Mesothelial cell of epicardium (in vitro differentiated cells): ENCODE data around the gene TXNL1. TPM values are rescaled to one million over a fixed set of nuclear protein-coding genes. Genes with fewer than 3 reads are reported as not detected.

Source experiments
- DNase-seq, 2 experiments: peaks; one replicate each; pipeline ENCODE4 v3.0.0; 2021; ENCODE audit warnings: low spot score in 2 of 2; ENCODE audit not compliant: unreplicated experiment in 2 of 2
- H3K27ac Mint-ChIP-seq: 2 replicates; pipeline ENCODE4 v1.8.0; 2021; ENCODE audit warnings: mixed read lengths
- H3K27me3 Mint-ChIP-seq: 2 replicates; pipeline ENCODE4 v1.8.0; 2021; ENCODE audit warnings: low read depth, mixed read lengths
- H3K36me3 Mint-ChIP-seq: 2 replicates; pipeline ENCODE4 v1.8.0; 2021; ENCODE audit warnings: mixed read lengths
- H3K4me1 Mint-ChIP-seq: 2 replicates; pipeline ENCODE4 v1.8.0; 2021; ENCODE audit warnings: mixed read lengths
- H3K4me3 Mint-ChIP-seq: 2 replicates; pipeline ENCODE4 v1.8.0; 2021; ENCODE audit warnings: mild to moderate bottlenecking, moderate library complexity, mixed read lengths
- H3K9me3 Mint-ChIP-seq: 2 replicates; pipeline ENCODE4 v1.8.0; 2021; ENCODE audit warnings: mixed read lengths
- CTCF ChIP-seq: fragments of 200-600 bp; sonication (generic); IDR thresholded peaks from one replicate; pipeline ENCODE4 v1.5.0; 2021; ENCODE audit warnings: antibody characterized with exemption; ENCODE audit not compliant: unreplicated experiment
- total RNA-seq: library from RNA; stranded (reverse); gene quantifications from 3 replicates; pipeline ENCODE4 v1.2.1, GENCODE V29; 2021

TXNL1 gene
- total RNA-seq, 1 donor from 2014 or later, result 76.9 TPM

GRCh38 chr18:56672391-56672790 lies 34.0 kb upstream of the TXNL1 start:
- Mint-ChIP-seq H3K4me1 (no peaks in the 10 kb centered on the region), H3K36me3 (peaks cover 8% of the 10 kb centered on the region), H3K27me3 (no peaks in the 10 kb centered on the region), H3K9me3 (no peaks in the 10 kb centered on the region), H3K27ac (no peak overlapping the region), H3K4me3 (no peak overlapping the region)
- no peak for TF ChIP-seq CTCF
- no peak for DNase-seq

GRCh38 chr18:56662902-56663301 lies 24.5 kb upstream of the TXNL1 start:
- Mint-ChIP-seq H3K27me3 (no peaks in the 10 kb centered on the region), H3K36me3 (peaks cover 4% of the 10 kb centered on the region), H3K27ac (no peak overlapping the region), H3K4me3 (no peak overlapping the region), H3K4me1 (no peaks in the 10 kb centered on the region), H3K9me3 (peaks cover 5% of the 10 kb centered on the region)
- DNase-seq, result no peak
- no peak for TF ChIP-seq CTCF

- Mint-ChIP-seq H3K4me3 (no peak overlapping the region), H3K4me1 (no peaks in the 10 kb centered on the region), H3K9me3 (peaks cover 5% of the 10 kb centered on the region), H3K27ac (no peak overlapping the region), H3K36me3 (peaks cover 5% of the 10 kb centered on the region), H3K27me3 (no peaks in the 10 kb centered on the region)
- DNase-seq, result no peak
- TF ChIP-seq CTCF, result no peak
These were observed 24.1 kb upstream of the TXNL1 start for GRCh38 chr18:56662502-56662901.

GRCh38 chr18:56662063-56662408 lies 23.6 kb upstream of the TXNL1 start:
- no peak for TF ChIP-seq CTCF
- H3K4me3 Mint-ChIP-seq, result no peak overlapping the region
- H3K27me3 Mint-ChIP-seq, result no peaks in the 10 kb centered on the region
- H3K36me3 Mint-ChIP-seq, result peaks cover 5% of the 10 kb centered on the region
- no peaks in the 10 kb centered on the region for H3K4me1 Mint-ChIP-seq
- no peak overlapping the region for H3K27ac Mint-ChIP-seq
- DNase-seq, result no peak
- peaks cover 5% of the 10 kb centered on the region for H3K9me3 Mint-ChIP-seq

- Mint-ChIP-seq H3K4me3 (no peak overlapping the region), H3K27me3 (no peaks in the 10 kb centered on the region), H3K9me3 (peaks cover 5% of the 10 kb centered on the region), H3K4me1 (no peaks in the 10 kb centered on the region), H3K36me3 (peaks cover 5% of the 10 kb centered on the region), H3K27ac (no peak overlapping the region)
- no peak for DNase-seq
- no peak for TF ChIP-seq CTCF
These were observed 23.1 kb upstream of the TXNL1 start for GRCh38 chr18:56661360-56662062.

- no peak for DNase-seq
- no peak for TF ChIP-seq CTCF
- H3K4me3 Mint-ChIP-seq, result no peak overlapping the region
- no peak overlapping the region for H3K27ac Mint-ChIP-seq
- peaks cover 5% of the 10 kb centered on the region for H3K36me3 Mint-ChIP-seq
- no peaks in the 10 kb centered on the region for H3K4me1 Mint-ChIP-seq
- H3K9me3 Mint-ChIP-seq, result peaks cover 5% of the 10 kb centered on the region
- no peaks in the 10 kb centered on the region for H3K27me3 Mint-ChIP-seq
These were observed 22.3 kb upstream of the TXNL1 start for GRCh38 chr18:56660655-56661054.
